ENCODE results near the gene TRIM25.

DNA sequence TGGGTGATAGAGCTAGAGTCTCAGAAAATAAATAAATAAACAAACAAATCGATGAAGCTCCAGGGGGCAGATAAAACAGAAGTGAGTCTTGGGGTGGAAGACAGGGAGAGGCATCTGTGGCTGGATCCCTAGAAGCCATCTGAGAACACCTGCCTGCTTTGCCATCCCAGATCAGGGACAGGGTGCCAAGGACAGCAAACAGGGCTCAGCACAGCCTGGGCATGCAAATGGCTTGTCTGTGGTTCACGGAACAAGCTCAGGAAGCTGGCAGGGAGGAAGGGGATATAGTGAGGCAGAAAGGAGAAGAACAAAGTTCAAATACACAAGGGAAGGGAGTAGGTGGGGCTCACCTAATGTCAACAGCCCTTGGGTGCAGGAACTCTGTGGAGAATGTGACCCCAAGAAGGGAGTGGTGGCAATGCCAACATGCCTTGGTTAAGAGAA lies 27.5 kb downstream of the TRIM25 start:
- TF ChIP-seq, protein P1, sequence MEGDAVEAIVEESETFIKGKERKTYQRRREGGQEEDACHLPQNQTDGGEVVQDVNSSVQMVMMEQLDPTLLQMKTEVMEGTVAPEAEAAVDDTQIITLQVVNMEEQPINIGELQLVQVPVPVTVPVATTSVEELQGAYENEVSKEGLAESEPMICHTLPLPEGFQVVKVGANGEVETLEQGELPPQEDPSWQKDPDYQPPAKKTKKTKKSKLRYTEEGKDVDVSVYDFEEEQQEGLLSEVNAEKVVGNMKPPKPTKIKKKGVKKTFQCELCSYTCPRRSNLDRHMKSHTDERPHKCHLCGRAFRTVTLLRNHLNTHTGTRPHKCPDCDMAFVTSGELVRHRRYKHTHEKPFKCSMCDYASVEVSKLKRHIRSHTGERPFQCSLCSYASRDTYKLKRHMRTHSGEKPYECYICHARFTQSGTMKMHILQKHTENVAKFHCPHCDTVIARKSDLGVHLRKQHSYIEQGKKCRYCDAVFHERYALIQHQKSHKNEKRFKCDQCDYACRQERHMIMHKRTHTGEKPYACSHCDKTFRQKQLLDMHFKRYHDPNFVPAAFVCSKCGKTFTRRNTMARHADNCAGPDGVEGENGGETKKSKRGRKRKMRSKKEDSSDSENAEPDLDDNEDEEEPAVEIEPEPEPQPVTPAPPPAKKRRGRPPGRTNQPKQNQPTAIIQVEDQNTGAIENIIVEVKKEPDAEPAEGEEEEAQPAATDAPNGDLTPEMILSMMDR (IDR thresholded peaks at IDR 0.05) = no peak
- TF ChIP-seq POLR2A (IDR thresholded peaks at IDR 0.05) = no peak
